ENCODE measurements around the gene MFAP3.

- no peak for TF ChIP-seq ZNF274 (IDR thresholded peaks at IDR 0.05; ENCODE audit: low read depth, low read length)
- TF ChIP-seq YY1 (IDR thresholded peaks at IDR 0.05; ENCODE audit: insufficient read depth, insufficient read length), result no peak
Measured at GRCh38 chr5:154097031-154097430, 58.3 kb downstream of the MFAP3 start.
